Measurements from ENCODE around the gene LTB. TPM values are rescaled to one million over a fixed set of nuclear protein-coding genes. Genes with fewer than 3 reads are reported as not detected.

LTB gene
- total RNA-seq, 1 donor: 31.0 TPM

DNA sequence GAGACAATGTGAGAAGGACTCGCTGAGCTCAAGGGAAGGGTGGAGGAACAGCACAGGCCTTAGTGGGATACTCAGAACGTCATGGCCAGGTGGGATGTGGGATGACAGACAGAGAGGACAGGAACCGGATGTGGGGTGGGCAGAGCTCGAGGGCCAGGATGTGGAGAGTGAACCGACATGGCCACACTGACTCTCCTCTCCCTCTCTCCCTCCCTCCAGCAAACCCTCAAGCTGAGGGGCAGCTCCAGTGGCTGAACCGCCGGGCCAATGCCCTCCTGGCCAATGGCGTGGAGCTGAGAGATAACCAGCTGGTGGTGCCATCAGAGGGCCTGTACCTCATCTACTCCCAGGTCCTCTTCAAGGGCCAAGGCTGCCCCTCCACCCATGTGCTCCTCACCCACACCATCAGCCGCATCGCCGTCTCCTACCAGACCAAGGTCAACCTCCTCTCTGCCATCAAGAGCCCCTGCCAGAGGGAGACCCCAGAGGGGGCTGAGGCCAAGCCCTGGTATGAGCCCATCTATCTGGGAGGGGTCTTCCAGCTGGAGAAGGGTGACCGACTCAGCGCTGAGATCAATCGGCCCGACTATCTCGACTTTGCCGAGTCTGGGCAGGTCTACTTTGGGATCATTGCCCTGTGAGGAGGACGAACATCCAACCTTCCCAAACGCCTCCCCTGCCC, 5.2 kb downstream of the LTB start:
- DNase-seq (ENCODE audit: low read depth in 2 of 3, low spot score in 2 of 3): no peak

DNA sequence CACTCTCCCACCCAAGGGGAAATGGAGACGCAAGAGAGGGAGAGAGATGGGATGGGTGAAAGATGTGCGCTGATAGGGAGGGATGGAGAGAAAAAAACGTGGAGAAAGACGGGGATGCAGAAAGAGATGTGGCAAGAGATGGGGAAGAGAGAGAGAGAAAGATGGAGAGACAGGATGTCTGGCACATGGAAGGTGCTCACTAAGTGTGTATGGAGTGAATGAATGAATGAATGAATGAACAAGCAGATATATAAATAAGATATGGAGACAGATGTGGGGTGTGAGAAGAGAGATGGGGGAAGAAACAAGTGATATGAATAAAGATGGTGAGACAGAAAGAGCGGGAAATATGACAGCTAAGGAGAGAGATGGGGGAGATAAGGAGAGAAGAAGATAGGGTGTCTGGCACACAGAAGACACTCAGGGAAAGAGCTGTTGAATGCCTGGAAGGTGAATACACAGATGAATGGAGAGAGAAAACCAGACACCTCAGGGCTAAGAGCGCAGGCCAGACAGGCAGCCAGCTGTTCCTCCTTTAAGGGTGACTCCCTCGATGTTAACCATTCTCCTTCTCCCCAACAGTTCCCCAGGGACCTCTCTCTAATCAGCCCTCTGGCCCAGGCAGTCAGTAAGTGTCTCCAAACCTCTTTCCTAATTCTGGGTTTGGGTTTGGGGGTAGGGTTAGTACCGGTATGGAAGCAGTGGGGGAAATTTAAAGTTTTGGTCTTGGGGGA, 6.1 kb downstream of the LTB start:
- DNase-seq (ENCODE audit: low read depth in 2 of 3, low spot score in 2 of 3): no peak

DNA sequence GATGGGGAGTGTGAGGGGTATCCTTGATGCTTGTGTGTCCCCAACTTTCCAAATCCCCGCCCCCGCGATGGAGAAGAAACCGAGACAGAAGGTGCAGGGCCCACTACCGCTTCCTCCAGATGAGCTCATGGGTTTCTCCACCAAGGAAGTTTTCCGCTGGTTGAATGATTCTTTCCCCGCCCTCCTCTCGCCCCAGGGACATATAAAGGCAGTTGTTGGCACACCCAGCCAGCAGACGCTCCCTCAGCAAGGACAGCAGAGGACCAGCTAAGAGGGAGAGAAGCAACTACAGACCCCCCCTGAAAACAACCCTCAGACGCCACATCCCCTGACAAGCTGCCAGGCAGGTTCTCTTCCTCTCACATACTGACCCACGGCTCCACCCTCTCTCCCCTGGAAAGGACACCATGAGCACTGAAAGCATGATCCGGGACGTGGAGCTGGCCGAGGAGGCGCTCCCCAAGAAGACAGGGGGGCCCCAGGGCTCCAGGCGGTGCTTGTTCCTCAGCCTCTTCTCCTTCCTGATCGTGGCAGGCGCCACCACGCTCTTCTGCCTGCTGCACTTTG, 6.8 kb downstream of the LTB start, which contains the start of gene TNF:
TNF (plus strand) TSS at position 231 of the 567 bp plus-strand sequence; CDS start at position 408, 177 bp downstream.
- DNase-seq (ENCODE audit: low read depth in 2 of 3, low spot score in 2 of 3): peak in 1 of 3 donors; percentile 30

DNA sequence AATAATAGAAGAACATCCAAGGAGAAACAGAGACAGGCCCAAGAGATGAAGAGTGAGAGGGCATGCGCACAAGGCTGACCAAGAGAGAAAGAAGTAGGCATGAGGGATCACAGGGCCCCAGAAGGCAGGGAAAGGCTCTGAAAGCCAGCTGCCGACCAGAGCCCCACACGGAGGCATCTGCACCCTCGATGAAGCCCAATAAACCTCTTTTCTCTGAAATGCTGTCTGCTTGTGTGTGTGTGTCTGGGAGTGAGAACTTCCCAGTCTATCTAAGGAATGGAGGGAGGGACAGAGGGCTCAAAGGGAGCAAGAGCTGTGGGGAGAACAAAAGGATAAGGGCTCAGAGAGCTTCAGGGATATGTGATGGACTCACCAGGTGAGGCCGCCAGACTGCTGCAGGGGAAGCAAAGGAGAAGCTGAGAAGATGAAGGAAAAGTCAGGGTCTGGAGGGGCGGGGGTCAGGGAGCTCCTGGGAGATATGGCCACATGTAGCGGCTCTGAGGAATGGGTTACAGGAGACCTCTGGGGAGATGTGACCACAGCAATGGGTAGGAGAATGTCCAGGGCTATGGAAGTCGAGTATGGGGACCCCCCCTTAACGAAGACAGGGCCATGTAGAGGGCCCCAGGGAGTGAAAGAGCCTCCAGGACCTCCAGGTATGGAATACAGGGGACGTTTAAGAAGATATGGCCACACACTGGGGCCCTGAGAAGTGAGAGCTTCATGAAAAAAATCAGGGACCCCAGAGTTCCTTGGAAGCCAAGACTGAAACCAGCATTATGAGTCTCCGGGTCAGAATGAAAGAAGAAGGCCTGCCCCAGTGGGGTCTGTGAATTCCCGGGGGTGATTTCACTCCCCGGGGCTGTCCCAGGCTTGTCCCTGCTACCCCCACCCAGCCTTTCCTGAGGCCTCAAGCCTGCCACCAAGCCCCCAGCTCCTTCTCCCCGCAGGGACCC, 7.8 kb downstream of the LTB start:
- no peak for DNase-seq (ENCODE audit: low read depth in 2 of 3, low spot score in 2 of 3)

DNA sequence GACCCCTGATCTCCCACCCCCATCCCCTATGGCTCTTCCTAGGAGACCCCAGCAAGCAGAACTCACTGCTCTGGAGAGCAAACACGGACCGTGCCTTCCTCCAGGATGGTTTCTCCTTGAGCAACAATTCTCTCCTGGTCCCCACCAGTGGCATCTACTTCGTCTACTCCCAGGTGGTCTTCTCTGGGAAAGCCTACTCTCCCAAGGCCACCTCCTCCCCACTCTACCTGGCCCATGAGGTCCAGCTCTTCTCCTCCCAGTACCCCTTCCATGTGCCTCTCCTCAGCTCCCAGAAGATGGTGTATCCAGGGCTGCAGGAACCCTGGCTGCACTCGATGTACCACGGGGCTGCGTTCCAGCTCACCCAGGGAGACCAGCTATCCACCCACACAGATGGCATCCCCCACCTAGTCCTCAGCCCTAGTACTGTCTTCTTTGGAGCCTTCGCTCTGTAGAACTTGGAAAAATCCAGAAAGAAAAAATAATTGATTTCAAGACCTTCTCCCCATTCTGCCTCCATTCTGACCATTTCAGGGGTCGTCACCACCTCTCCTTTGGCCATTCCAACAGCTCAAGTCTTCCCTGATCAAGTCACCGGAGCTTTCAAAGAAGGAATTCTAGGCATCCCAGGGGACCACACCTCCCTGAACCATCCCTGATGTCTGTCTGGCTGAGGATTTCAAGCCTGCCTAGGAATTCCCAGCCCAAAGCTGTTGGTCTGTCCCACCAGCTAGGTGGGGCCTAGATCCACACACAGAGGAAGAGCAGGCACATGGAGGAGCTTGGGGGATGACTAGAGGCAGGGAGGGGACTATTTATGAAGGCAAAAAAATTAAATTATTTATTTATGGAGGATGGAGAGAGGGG, 8.8 kb downstream of the LTB start:
- no peak for DNase-seq (ENCODE audit: low read depth in 2 of 3, low spot score in 2 of 3)

DNA sequence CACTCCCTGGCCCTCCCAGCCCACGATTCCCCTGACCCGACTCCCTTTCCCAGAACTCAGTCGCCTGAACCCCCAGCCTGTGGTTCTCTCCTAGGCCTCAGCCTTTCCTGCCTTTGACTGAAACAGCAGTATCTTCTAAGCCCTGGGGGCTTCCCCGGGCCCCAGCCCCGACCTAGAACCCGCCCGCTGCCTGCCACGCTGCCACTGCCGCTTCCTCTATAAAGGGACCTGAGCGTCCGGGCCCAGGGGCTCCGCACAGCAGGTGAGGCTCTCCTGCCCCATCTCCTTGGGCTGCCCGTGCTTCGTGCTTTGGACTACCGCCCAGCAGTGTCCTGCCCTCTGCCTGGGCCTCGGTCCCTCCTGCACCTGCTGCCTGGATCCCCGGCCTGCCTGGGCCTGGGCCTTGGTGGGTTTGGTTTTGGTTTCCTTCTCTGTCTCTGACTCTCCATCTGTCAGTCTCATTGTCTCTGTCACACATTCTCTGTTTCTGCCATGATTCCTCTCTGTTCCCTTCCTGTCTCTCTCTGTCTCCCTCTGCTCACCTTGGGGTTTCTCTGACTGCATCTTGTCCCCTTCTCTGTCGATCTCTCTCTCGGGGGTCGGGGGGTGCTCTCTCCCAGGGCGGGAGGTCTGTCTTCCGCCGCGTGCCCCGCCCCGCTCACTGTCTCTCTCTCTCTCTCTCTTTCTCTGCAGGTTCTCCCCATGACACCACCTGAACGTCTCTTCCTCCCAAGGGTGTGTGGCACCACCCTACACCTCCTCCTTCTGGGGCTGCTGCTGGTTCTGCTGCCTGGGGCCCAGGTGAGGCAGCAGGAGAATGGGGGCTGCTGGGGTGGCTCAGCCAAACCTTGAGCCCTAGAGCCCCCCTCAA, 9.9 kb downstream of the LTB start, which contains the start of gene LTA:
LTA (plus strand) TSS at position 249 of the 871 bp plus-strand sequence; CDS start at position 703, 454 bp downstream.
- DNase-seq (ENCODE audit: low read depth in 2 of 3, low spot score in 2 of 3): no peak

DNA sequence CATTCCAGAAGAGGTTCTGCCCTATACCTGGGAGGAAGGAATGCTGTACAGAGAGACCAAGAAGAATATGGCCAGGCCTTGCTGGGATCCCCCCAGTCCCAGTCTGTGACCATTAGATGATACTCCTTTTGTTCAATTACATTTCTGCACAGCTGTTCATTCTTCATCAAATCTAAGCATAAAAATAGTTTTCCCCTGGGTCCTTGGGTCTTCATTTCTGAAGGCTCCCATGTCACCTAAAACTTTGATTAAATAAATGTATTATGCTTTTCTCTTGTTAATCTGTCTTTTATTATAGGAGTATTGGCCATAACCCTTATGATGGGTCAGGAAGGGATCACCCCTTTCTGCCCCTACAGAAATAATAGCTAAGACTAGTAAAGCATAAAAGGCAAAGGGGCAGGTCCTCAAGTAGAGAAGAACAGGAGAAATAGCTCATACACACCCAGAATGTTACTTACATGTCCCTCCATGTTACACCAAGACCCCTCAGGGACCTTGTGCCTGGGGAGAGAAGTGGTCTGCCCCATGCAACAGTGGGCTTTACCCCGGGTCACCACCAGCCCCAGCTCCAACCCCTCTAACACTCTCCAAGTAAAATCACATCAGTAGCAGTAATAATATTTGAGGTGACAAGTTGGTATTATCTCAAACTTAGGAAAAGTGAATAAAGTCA, 12.2 kb downstream of the LTB start:
- DNase-seq (ENCODE audit: low read depth in 2 of 3, low spot score in 2 of 3): no peak

DNA sequence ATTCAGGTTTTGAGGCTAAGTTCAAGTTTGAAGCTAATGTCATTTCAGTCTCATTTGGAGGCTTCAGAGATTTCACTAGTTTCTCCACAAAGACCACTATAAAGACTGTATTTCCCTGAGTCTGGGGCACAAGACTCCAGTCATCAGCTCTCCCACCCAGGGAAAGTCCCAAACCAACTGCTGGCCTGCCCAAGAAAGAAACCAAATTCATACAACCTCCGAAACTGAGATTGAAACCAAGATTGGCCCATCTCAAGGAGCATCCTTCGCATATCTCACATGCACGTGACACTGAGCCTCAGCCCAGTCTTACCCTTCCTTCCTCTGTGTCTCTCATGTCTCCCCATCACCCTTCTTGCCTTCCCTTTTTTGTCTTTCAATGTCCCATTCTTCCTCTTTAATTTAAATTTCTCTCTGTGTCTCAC, 13.7 kb downstream of the LTB start:
- DNase-seq (ENCODE audit: low read depth in 2 of 3, low spot score in 2 of 3): peak in 1 of 3 donors; percentile 34

DNA sequence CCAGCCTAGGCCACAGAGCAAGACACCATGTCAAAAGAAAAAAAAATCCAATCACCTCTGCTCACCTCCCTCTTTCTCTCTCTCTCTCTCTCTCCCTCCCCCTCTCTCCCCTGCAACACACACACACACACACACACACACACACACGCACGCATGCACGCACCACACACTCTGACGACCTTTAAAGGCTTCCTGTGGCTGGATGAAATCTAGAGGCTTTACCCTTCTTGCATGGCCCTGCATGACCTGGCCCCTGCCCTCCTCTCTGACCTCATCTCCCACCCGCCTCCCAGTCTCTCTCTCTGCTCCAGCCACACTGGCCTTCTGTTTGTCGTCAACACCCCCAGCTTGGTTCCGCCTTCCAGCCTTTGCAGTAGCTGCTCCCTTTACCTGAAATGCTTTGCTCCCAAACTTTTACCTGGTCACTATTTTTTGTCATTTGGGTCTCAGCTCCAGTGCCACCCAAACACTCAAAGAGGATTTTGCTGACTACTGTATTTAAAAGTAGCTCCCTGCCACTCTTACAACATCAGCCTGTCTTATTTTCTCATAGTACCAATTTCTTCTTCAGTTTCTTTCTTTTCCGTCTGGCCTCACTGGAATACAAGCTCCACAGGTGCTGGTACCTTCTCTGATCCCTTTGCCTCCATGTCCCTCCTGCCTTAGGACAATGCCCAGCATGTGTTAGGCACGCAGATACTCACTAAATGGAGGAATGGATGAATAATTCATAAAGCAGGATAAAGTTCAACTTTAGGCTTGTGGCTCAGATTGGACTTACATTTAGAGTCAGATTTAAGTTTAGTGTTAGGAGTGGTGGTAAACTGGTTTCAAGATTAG, 14.5 kb downstream of the LTB start:
- no peak for DNase-seq (ENCODE audit: low read depth in 2 of 3, low spot score in 2 of 3)

DNA sequence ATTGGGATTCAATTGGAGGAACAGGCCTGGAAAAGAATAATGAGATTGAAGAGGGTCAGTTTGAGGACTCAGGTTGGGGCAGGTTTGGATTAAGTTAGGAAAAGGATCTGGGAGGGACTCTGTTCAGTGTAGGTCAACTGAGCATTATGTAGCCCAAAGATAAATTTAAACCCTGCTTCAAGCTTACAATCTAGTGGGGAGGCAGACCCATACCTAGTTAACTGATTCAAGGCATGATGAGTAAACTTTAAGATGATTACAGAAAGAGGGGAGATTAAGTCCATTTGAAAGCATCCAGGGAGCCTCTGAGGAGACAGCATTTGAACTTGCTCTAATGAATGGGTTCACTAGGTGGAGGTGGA, 21.5 kb downstream of the LTB start:
- DNase-seq (ENCODE audit: low read depth in 2 of 3, low spot score in 2 of 3): no peak

DNA sequence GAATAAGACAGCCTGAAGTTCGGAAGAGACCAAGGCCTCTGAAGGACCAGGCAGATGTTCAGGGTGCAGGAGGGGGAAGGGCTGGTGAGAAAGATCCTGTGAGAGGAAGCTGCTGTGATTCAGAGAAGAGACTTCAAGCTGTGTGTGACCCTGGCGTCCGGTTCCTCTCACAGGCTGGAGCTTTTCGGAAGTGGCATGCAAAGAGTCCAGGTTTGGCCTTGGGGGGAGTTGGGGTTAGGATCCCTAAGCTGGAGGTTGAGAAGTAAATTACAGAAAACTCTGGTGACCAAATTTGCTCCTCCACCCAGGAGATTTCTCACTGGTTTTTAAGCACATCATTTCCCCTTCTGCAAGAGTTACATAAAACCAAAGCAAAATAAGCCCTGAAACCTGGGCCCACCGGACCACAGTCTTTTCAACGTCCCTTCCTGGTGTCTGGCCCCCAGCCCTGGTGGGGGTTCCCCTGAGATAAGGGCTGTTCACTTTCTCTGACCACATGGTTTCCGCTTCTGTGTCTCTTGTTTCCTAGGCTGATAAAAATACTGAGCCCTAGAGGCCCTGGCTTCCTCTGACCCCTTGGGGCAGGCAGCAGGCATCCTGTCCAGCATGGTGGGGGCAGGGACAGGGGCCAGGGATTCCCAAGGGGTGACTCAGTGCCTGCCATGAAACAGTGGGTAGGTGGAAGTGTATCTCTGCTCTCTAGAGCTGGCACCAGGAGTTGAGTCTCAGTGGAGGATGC, 22.1 kb downstream of the LTB start:
- DNase-seq (ENCODE audit: low read depth in 2 of 3, low spot score in 2 of 3): peak in 2 of 3 donors; percentile 77 to 79

DNA sequence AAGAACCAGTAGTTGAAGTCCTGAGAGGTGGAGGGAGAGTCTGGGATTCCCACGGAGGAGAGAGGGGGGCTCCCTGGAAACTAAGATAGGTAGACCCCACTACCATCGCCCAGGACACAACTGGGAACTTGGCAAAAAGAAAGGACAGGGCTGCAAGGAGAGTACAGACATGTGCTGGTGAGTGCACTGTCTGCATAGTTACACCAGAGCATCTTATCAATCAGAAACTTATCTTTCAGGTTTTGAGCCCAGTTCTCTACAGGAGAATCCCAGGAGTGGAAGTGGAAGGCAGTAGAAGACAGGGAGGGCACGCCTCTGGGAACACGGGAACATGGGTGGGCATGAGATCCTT, 22.6 kb downstream of the LTB start:
- DNase-seq (ENCODE audit: low read depth in 2 of 3, low spot score in 2 of 3): no peak

DNA sequence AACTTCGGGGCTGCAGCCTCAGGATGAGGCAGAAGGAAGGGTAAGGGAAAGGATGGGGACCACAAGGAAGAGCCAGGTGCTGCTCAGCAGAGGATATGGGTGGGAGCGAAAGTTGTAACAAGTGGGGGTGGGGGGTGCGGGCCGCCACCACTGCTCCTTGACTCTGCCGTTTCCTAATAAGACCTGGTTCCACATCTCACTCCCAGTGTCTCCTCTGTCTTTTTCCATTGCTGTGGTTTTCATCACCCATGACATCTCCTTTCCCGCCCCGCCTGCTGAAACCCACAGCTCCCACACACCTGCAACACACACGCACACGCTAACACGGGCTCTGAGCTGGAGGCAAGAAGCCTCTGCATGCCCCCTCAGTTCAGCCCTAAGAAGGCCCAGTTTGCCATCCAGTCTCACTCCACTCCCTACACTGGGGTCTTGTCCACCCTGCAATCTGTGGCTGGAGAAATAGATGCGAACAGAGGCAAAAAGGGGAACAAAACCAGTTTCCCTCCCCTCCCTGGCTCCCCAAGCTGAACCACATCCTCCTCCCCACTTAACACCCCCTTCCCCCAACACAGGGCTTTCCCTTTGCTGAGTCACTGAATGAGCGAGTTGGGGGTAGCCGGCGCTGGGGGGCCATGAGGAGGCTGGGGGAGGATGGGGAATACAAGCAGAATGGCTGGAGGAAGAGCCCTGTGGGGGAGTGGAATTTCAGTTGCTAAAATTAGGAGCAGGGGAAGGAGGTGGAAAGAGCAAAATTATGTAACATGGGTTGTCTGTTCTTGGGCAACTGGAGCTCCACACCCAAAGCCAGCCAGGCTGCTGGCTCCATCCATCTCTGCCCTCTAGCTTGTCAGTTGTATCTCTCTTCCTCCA, 23.4 kb downstream of the LTB start:
- DNase-seq (ENCODE audit: low read depth in 2 of 3, low spot score in 2 of 3): peak in 2 of 3 donors; percentile 90 to 94

DNA sequence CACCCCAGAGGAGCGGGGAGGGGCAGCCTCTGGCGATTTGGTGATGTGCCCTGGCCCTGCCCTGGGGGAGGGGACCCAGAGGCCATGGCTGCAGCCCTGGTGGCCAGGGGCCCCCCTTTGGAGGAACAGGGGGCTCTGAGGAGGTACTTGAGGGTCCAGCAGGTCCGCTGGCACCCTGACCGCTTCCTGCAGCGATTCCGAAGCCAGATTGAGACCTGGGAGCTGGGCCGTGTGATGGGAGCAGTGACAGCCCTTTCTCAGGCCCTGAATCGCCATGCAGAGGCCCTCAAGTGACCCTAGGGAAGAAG, 24.0 kb downstream of the LTB start:
- DNase-seq (ENCODE audit: low read depth in 2 of 3, low spot score in 2 of 3): no peak

DNA sequence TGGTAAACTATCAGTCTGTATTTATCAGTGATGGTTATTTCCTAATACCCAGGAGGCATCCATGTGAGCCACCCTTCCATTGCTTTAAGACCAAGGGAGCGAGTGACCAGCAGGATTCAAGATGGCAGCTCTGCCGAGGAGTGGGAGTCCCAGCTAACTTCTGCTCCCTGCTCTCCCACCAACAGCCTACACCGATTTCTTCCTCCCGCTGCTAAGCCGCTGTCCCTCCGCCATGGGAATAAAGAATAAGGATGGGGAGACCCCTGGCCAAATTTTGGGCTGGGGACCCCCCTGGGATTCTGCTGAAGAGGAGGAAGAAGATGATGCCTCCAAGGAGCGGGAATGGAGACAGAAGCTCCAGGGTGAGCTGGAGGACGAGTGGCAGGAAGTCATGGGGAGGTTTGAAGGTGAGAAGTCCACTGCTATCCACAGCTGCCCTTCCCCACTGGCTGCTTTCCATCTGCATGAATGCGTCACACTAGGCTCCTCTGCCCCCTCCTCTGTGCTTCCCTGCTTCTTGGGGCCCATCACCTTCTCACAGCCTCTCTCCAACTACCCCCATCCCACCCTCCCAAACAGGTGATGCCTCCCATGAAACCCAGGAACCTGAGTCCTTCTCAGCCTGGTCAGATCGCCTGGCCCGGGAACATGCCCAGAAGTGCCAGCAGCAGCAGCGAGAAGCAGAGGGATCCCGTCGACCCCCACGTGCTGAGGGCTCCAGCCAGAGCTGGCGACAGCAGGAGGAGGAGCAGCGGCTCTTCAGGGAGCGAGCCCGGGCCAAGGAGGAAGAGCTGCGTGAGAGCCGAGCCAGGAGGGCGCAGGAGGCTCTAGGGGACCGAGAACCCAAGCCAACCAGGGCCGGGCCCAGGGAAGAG, 24.5 kb downstream of the LTB start:
- DNase-seq (ENCODE audit: low read depth in 2 of 3, low spot score in 2 of 3): no peak

Data from hematopoietic multipotent progenitor cell (in vitro differentiated cells).